GM23338 (cell line): ENCODE measurements around the gene LMO2. TPM values are rescaled to one million over a fixed set of nuclear protein-coding genes. Genes with fewer than 3 reads are reported as not detected.

Source experiments
- ATAC-seq: fragments of 200-7000 bp; cut with Tn5 transposase; 3 replicates; pipeline ENCODE4 v1.9.1; 2020
- DNase-seq: peaks from one replicate; pipeline ENCODE4 v3.0.0-alpha.2; 2015; ENCODE audit warnings: low spot score
- H2AFZ ChIP-seq: fragments of 200-600 bp; sonication (generic); 2 replicates; pipeline ENCODE4 v1.8.0; 2016; ENCODE audit warnings: antibody characterized with exemption, mild to moderate bottlenecking, moderate library complexity
- H3F3A ChIP-seq: fragments of 200-600 bp; sonication (generic); replicated peaks from 2 replicates; pipeline ENCODE4 v1.8.0; 2017; ENCODE audit warnings: antibody characterized with exemption, mixed run types, low read depth
- H3K27ac ChIP-seq: fragments of 200-600 bp; sonication (generic); 2 replicates; pipeline ENCODE4 v1.6.1; 2016; ENCODE audit warnings: low read depth
- H3K27me3 ChIP-seq: fragments of 200-600 bp; sonication (generic); 2 replicates; pipeline ENCODE4 v1.8.0; 2016; ENCODE audit warnings: mild to moderate bottlenecking, mixed run types, moderate library complexity; ENCODE audit not compliant: insufficient read depth
- H3K36me3 ChIP-seq: fragments of 200-600 bp; sonication (generic); 2 replicates; pipeline ENCODE4 v1.8.0; 2016; ENCODE audit warnings: mild to moderate bottlenecking; ENCODE audit not compliant: insufficient read depth
- H3K4me1 ChIP-seq: fragments of 200-600 bp; sonication (generic); 2 replicates; pipeline ENCODE4 v1.8.0; 2016; ENCODE audit warnings: mild to moderate bottlenecking, moderate library complexity; ENCODE audit not compliant: insufficient read depth
- H3K4me2 ChIP-seq: fragments of 200-600 bp; sonication (generic); 2 replicates; pipeline ENCODE4 v1.7.1; 2017; ENCODE audit warnings: mixed run types
- H3K4me3 ChIP-seq: fragments of 200-600 bp; sonication (generic); 2 replicates; pipeline ENCODE4 v1.6.1; 2016; ENCODE audit warnings: mixed run types
- H3K79me2 ChIP-seq: fragments of 200-600 bp; sonication (generic); replicated peaks from 2 replicates; pipeline ENCODE4 v1.8.0; 2017; ENCODE audit warnings: mild to moderate bottlenecking; ENCODE audit not compliant: insufficient read depth
- H3K9me2 ChIP-seq: fragments of 200-600 bp; sonication (generic); 2 replicates; pipeline ENCODE4 v1.8.0; 2017; ENCODE audit not compliant: insufficient read depth
- H4K20me1 ChIP-seq: fragments of 200-600 bp; sonication (generic); replicated peaks from 2 replicates; pipeline ENCODE4 v1.8.0; 2017; ENCODE audit warnings: mild to moderate bottlenecking; ENCODE audit not compliant: insufficient read depth
- H3K27ac Mint-ChIP-seq: 2 replicates; pipeline ENCODE4 v1.8.0; 2020; ENCODE audit warnings: inconsistent platforms, mild to moderate bottlenecking, moderate library complexity, mixed read lengths
- H3K27me3 Mint-ChIP-seq: 3 replicates; pipeline ENCODE4 v1.8.0; 2022; ENCODE audit warnings: low read depth, mild to moderate bottlenecking, moderate library complexity, mixed read lengths, inconsistent platforms; ENCODE audit not compliant: insufficient read depth, poor library complexity
- H3K36me3 Mint-ChIP-seq: 3 replicates; pipeline ENCODE4 v1.8.0; 2021; ENCODE audit warnings: low read depth, mild to moderate bottlenecking, inconsistent platforms, moderate library complexity, mixed read lengths
- H3K4me1 Mint-ChIP-seq: 3 replicates; pipeline ENCODE4 v1.8.0; 2020; ENCODE audit warnings: mild to moderate bottlenecking, inconsistent platforms, mixed read lengths
- H3K4me3 Mint-ChIP-seq: 3 replicates; pipeline ENCODE4 v1.8.0; 2021; ENCODE audit warnings: moderate library complexity, mild to moderate bottlenecking, inconsistent platforms, mixed read lengths
- H3K9me3 Mint-ChIP-seq: 3 replicates; pipeline ENCODE4 v1.8.0; 2020; ENCODE audit warnings: moderate library complexity, mild to moderate bottlenecking, inconsistent platforms, mixed read lengths
- CREB1 ChIP-seq: fragments of 250-450 bp; sonication (Bioruptor Pico); IDR thresholded peaks from 2 replicates; pipeline ENCODE4 v1.5.0; 2020; ENCODE audit warnings: low read depth, mild to moderate bottlenecking, moderate library complexity
- CTCF ChIP-seq, 2 experiments: fragments of 200-600 bp in 1 of 2; sonication (generic) in 1 of 2; conservative IDR thresholded peaks; 2 replicates each; pipeline versions ENCODE4 v1.5.1 to v1.6.1; 2016 to 2017; ENCODE audit warnings: antibody characterized with exemption in 2 of 2, low read depth in 2 of 2, mild to moderate bottlenecking in 2 of 2, moderate library complexity in 1 of 2
- ETS1 ChIP-seq: IDR thresholded peaks from 2 replicates; pipeline ENCODE4 v1.6.1; 2016; ENCODE audit warnings: antibody characterized with exemption
- JUNB ChIP-seq: IDR thresholded peaks from one replicate; pipeline ENCODE4 v1.6.1; 2016; ENCODE audit warnings: antibody characterized with exemption; ENCODE audit not compliant: unreplicated experiment
- NANOG ChIP-seq: IDR thresholded peaks from 2 replicates; pipeline ENCODE4 v1.6.1; 2016; ENCODE audit warnings: antibody characterized with exemption, borderline replicate concordance
- ZNF114 ChIP-seq: fragments of 250-450 bp; sonication (Bioruptor Pico); IDR thresholded peaks from 2 replicates; pipeline ENCODE4 v1.5.0; 2020; ENCODE audit warnings: mild to moderate bottlenecking, moderate library complexity
- ZNF331 ChIP-seq: fragments of 250-450 bp; sonication (Bioruptor Pico); IDR thresholded peaks from 2 replicates; pipeline ENCODE4 v1.5.0; 2020; ENCODE audit warnings: low read depth, mild to moderate bottlenecking, moderate library complexity
- polyA plus RNA-seq: library from polyadenylated mRNA; unstranded; fragments of >200 nt; fragmentation: Nextera tagmentation; extraction: Ambion mirVana; gene quantifications from 2 replicates; pipeline ENCODE4 v1.2.1, GENCODE V29; 2016
- total RNA-seq: library from RNA; depleted of rRNA; stranded (reverse); fragments of >200 nt; shearing (Covaris generic); gene quantifications from 2 replicates; pipeline ENCODE4 v1.2.3, GENCODE V29; 2014
- TF ChIP-seq, protein P1 (sequence below): IDR thresholded peaks from one replicate; pipeline ENCODE4 v1.6.1; 2018; ENCODE audit warnings: antibody characterized with exemption; ENCODE audit not compliant: unreplicated experiment

The LMO2 gene
- total and polyA plus RNA-seq, 2 experiments from 2014 or later, result 1.4 to 3.1 TPM

GRCh38 chr11:33867561-33867960, 24.3 kb downstream of the LMO2 start (continued):
- TF ChIP-seq, protein P1, sequence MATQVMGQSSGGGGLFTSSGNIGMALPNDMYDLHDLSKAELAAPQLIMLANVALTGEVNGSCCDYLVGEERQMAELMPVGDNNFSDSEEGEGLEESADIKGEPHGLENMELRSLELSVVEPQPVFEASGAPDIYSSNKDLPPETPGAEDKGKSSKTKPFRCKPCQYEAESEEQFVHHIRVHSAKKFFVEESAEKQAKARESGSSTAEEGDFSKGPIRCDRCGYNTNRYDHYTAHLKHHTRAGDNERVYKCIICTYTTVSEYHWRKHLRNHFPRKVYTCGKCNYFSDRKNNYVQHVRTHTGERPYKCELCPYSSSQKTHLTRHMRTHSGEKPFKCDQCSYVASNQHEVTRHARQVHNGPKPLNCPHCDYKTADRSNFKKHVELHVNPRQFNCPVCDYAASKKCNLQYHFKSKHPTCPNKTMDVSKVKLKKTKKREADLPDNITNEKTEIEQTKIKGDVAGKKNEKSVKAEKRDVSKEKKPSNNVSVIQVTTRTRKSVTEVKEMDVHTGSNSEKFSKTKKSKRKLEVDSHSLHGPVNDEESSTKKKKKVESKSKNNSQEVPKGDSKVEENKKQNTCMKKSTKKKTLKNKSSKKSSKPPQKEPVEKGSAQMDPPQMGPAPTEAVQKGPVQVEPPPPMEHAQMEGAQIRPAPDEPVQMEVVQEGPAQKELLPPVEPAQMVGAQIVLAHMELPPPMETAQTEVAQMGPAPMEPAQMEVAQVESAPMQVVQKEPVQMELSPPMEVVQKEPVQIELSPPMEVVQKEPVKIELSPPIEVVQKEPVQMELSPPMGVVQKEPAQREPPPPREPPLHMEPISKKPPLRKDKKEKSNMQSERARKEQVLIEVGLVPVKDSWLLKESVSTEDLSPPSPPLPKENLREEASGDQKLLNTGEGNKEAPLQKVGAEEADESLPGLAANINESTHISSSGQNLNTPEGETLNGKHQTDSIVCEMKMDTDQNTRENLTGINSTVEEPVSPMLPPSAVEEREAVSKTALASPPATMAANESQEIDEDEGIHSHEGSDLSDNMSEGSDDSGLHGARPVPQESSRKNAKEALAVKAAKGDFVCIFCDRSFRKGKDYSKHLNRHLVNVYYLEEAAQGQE, result no peak
- no peak for TF ChIP-seq ETS1

DNA sequence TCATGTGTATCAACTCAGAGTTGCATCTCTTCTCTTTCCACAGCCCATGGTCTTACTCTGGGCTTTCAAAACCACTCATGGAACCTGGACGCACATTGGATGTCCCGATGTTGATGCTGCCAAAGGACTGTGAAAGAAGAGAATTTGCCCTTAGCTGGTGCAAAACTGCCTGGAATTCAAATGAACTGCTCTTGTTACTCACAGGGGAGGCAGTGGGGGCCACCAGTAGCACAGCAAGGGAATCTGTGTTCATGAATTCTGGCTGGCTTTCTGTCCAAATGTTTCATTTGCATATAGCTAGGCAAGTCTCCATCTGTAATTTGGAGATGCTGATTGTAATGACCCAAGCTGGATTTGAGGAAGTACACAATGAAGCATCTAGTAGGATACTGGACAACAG, 24.9 kb downstream of the LMO2 start:
- no peaks in the 10 kb centered on the region for H3K36me3 Mint-ChIP-seq
- Histone ChIP-seq H2AFZ (no peak overlapping the region), H3K79me2 (no peaks in the 10 kb centered on the region), H3F3A (0 out of 2 replicates have a peak, but pooled peaks cover 3% of the 10 kb centered on the region), H3K27ac (no peak overlapping the region), H3K4me2 (no peak overlapping the region), H4K20me1 (no peaks in the 10 kb centered on the region), H3K4me1 (peaks cover 21% of the 10 kb centered on the region; the same call in 1 of the 2 replicates), H3K27me3 (peaks cover 62% of the 10 kb centered on the region), H3K36me3 (no peaks in the 10 kb centered on the region), H3K9me2 (no peaks in the 10 kb centered on the region), H3K4me3 (no peak overlapping the region)
- H3K4me1 Mint-ChIP-seq, result peaks cover 14% of the 10 kb centered on the region; the same call in 2 of the 3 replicates
- H3K4me3 Mint-ChIP-seq, result no peak overlapping the region
- peaks cover 50% of the 10 kb centered on the region for H3K27me3 Mint-ChIP-seq
- H3K9me3 Mint-ChIP-seq, result no peaks in the 10 kb centered on the region
- ATAC-seq, result no peak
- DNase-seq, result no peak
- no peak overlapping the region for H3K27ac Mint-ChIP-seq
- no peak for TF ChIP-seq NANOG
- TF ChIP-seq JUNB, result no peak
- no peak for TF ChIP-seq CTCF (conservative IDR thresholded peaks at IDR 0.05; ENCODE audit: low read depth in 2 of 2)
- TF ChIP-seq ZNF331 (CRISPR knock-in tag), result no peak
- TF ChIP-seq, protein P1, result no peak
- no peak for TF ChIP-seq CREB1
- no peak for TF ChIP-seq ZNF114
- TF ChIP-seq ETS1, result no peak
